ENCODE data around the gene CIAO2A.

Gene CIAO2A

DNA sequence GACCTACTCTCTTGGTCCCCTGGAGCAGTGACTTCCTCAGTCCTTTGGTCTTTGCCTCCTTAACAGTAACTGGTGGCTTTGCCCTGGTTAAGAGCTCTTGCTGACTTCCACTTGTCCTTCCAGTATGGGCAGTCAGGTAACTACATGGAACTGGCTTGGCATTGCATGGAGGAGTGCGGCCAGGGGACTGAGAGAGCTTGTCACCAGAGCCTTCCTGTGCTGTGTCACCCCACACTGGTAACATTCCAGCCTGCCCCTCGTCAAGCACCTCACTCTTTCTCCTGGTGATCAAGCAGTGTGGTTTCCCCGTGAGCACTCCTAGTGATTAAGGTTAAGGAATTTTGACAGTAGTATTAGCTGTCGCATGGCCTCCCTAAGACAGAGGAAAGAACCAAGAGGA, 38.6 kb upstream of the CIAO2A start:
- Histone ChIP-seq H3K9ac (no peak overlapping the region), H2AFZ (no peak overlapping the region), H3K79me2 (no peaks in the 10 kb centered on the region), H3K36me3 (ENCODE audit: control insufficient read depth, insufficient read depth, low read length) (no peaks in the 10 kb centered on the region), H3K27ac (no peak overlapping the region), H3K4me2 (ENCODE audit: low read length) (no peak overlapping the region), H3K4me1 (no peaks in the 10 kb centered on the region), H3K9me3 (ENCODE audit: control insufficient read depth, low read length) (no peaks in the 10 kb centered on the region), H3K4me3 (ENCODE audit: low read depth, low read length) (no peak overlapping the region), H3K27me3 (ENCODE audit: control insufficient read depth, insufficient read depth, low read length) (no peaks in the 10 kb centered on the region)
- TF ChIP-seq, protein P1, sequence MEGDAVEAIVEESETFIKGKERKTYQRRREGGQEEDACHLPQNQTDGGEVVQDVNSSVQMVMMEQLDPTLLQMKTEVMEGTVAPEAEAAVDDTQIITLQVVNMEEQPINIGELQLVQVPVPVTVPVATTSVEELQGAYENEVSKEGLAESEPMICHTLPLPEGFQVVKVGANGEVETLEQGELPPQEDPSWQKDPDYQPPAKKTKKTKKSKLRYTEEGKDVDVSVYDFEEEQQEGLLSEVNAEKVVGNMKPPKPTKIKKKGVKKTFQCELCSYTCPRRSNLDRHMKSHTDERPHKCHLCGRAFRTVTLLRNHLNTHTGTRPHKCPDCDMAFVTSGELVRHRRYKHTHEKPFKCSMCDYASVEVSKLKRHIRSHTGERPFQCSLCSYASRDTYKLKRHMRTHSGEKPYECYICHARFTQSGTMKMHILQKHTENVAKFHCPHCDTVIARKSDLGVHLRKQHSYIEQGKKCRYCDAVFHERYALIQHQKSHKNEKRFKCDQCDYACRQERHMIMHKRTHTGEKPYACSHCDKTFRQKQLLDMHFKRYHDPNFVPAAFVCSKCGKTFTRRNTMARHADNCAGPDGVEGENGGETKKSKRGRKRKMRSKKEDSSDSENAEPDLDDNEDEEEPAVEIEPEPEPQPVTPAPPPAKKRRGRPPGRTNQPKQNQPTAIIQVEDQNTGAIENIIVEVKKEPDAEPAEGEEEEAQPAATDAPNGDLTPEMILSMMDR (IDR thresholded peaks at IDR 0.05) = no peak

DNA sequence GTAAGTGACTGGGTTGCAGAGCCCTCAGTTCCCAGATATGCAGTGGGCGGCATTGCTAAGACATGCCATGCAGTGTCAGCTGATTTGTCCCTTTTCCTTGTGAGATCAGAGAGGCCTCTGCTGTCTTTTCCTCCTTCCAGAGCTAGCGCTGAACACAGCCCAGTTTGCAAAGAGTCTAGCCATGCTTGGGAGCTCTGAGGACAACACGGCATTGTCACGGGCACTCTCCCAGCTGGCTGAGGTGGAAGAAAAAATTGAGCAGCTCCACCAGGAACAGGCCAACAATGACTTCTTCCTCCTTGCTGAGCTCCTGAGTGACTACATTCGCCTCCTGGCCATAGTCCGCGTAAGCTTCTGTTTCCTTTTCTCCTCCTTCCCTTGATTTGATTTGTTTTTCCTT, 37.9 kb upstream of the CIAO2A start:
- H3K27ac ChIP-seq = no peak overlapping the region
- no peak overlapping the region for H2AFZ ChIP-seq
- no peaks in the 10 kb centered on the region for H3K36me3 ChIP-seq (ENCODE audit: control insufficient read depth, insufficient read depth, low read length)
- H3K9ac ChIP-seq = no peak overlapping the region
- no peaks in the 10 kb centered on the region for H3K4me1 ChIP-seq
- TF ChIP-seq, protein P1 (IDR thresholded peaks at IDR 0.05) = no peak
- no peaks in the 10 kb centered on the region for H3K79me2 ChIP-seq
- no peak overlapping the region for H3K4me3 ChIP-seq (ENCODE audit: low read depth, low read length)
- no peak overlapping the region for H3K4me2 ChIP-seq (ENCODE audit: low read length)
- no peaks in the 10 kb centered on the region for H3K9me3 ChIP-seq (ENCODE audit: control insufficient read depth, low read length)
- H3K27me3 ChIP-seq (ENCODE audit: control insufficient read depth, insufficient read depth, low read length) = no peaks in the 10 kb centered on the region

DNA sequence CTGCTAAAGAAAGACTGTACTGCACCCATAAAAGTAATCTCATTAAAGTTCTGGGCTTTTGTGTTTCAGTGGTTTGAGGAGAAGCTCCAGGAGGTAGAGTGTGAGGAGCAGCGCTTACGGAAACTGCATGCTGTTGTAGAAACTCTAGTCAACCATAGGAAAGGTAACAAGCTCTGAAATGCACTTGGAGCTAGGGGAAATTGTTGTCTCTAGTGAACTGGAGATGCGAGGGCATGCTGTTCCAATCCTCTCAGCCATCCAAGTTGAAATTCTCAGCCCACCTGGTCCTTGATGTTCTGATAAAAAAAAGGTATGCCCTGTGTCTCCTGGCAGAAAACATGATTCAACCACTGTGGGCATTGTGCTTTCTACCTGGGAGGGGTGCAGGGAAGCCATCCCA, 36.5 kb upstream of the CIAO2A start:
- Histone ChIP-seq H3K36me3 (ENCODE audit: control insufficient read depth, insufficient read depth, low read length) (no peaks in the 10 kb centered on the region), H3K4me2 (ENCODE audit: low read length) (no peak overlapping the region), H3K4me3 (ENCODE audit: low read depth, low read length) (no peak overlapping the region), H3K9ac (no peak overlapping the region), H3K4me1 (no peaks in the 10 kb centered on the region), H3K79me2 (no peaks in the 10 kb centered on the region), H3K27me3 (ENCODE audit: control insufficient read depth, insufficient read depth, low read length) (no peaks in the 10 kb centered on the region), H2AFZ (no peak overlapping the region), H3K27ac (no peak overlapping the region), H3K9me3 (ENCODE audit: control insufficient read depth, low read length) (no peaks in the 10 kb centered on the region)
- TF ChIP-seq, protein P1 (IDR thresholded peaks at IDR 0.05) = no peak

DNA sequence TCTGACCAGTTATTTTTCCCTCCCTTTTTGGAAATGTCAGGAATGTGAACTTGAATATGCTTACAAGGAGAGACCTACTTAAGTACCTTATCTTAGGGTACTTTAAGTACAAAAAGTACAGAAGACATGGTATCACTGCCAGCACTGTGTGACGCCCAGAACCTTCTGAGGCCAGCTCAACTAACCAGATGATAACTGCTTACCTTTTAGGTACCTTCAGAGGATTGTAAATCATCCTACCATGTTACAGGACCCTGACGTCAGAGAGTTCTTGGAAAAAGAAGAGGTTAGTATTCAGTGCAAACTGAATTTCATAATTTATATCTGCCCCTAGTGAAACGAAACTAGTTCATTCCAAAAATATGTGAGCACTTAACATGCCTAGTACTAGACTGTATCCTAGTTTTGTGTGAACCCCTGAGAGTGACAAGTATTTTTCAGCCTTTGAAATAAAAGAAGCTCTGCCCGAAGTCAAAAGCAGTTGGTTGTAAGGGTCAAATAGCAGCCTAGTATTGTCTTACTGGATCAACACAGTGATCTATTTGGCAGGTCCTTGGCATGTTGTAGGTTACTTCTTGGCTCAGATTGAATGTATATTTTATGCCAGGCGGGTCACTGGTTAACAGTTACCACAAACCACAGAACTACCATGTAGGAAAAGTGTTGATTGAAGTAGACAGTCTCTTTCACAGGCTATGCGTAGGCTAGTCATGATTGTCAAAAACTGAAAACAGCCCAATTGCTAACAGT, 34.1 kb upstream of the CIAO2A start:
- H3K27ac ChIP-seq = no peak overlapping the region

More for the DNA sequence above, 34.1 kb upstream of the CIAO2A start:
- H3K4me3 ChIP-seq (ENCODE audit: low read depth, low read length) = no peak overlapping the region
- H2AFZ ChIP-seq = no peak overlapping the region
- no peaks in the 10 kb centered on the region for H3K4me1 ChIP-seq
- no peaks in the 10 kb centered on the region for H3K9me3 ChIP-seq (ENCODE audit: control insufficient read depth, low read length)
- H3K79me2 ChIP-seq = no peaks in the 10 kb centered on the region
- TF ChIP-seq, protein P1 (IDR thresholded peaks at IDR 0.05) = no peak
- no peaks in the 10 kb centered on the region for H3K36me3 ChIP-seq (ENCODE audit: control insufficient read depth, insufficient read depth, low read length)
- H3K9ac ChIP-seq = no peak overlapping the region
- no peaks in the 10 kb centered on the region for H3K27me3 ChIP-seq (ENCODE audit: control insufficient read depth, insufficient read depth, low read length)
- H3K4me2 ChIP-seq (ENCODE audit: low read length) = no peak overlapping the region

Measured in parathyroid adenoma (tissue), 2 donors.